ENCODE measurements around the gene BLZF1.
A peak's percentile ranks its signal among the peaks of the same experiment; 100 is the strongest.
"Not testable (repeated sequence)": the region's sequence is repeated elsewhere in the genome, so short reads cannot be mapped to it uniquely, and the experiment has no call there.

BLZF1 gene

GRCh38 chr1:169361281-169361680 is 6.7 kb upstream of the BLZF1 start:
- no peak for DNase-seq

GRCh38 chr1:169363046-169363730 is 4.8 kb upstream of the BLZF1 start:
- DNase-seq, result peak; percentile 54

GRCh38 chr1:169364948-169365347 is 3.0 kb upstream of the BLZF1 start:
- DNase-seq, result peak; percentile 11

GRCh38 chr1:169367096-169367685 is 804 bp upstream of the BLZF1 start:
- no peak for DNase-seq

GRCh38 chr1:169368406-169368769 is 393 bp downstream of the BLZF1 start:
- peak; percentile 14 for DNase-seq

GRCh38 chr1:169371404-169371803 is 3.4 kb downstream of the BLZF1 start:
- DNase-seq, result no peak

- no peak for DNase-seq
Observed at GRCh38 chr1:169381162-169381561, 13.2 kb downstream of the BLZF1 start.

GRCh38 chr1:169383449-169383848 is 15.5 kb downstream of the BLZF1 start:
- DNase-seq, result no peak

GRCh38 chr1:169387399-169387798 is 19.4 kb downstream of the BLZF1 start:
- DNase-seq, result no peak

GRCh38 chr1:169390303-169390702 is 22.3 kb downstream of the BLZF1 start:
- no peak for DNase-seq

- DNase-seq, result no peak
Observed at GRCh38 chr1:169392406-169392805, 24.4 kb downstream of the BLZF1 start.

- DNase-seq, result no peak
Observed at GRCh38 chr1:169395955-169396354, 28.0 kb downstream of the BLZF1 start.

GRCh38 chr1:169402578-169402977 is 34.6 kb downstream of the BLZF1 start:
- DNase-seq, result not testable (repeated sequence)

- DNase-seq, result not testable (repeated sequence)
Observed at GRCh38 chr1:169408340-169408739, 40.3 kb downstream of the BLZF1 start.

GRCh38 chr1:169414952-169415351 is 47.0 kb downstream of the BLZF1 start:
- no peak for DNase-seq

- no peak for DNase-seq
Observed at GRCh38 chr1:169421309-169421708, 53.3 kb downstream of the BLZF1 start.

GRCh38 chr1:169426174-169426705 is 58.2 kb downstream of the BLZF1 start:
- no peak for DNase-seq

- peak; percentile 64 for DNase-seq
Observed at GRCh38 chr1:169427081-169427641, 59.2 kb downstream of the BLZF1 start, which contains the start of gene CCDC181. TSS of gene CCDC181 (minus strand) at chr1:169427474. CDS start at chr1:169424927, 2,547 bp downstream.
